Breast epithelium (tissue), 4 donors: ENCODE measurements around the gene MAU2. TPM values are rescaled to one million over a fixed set of nuclear protein-coding genes. Genes with fewer than 3 reads are reported as not detected.

ENCODE experiments used
- DNase-seq, 2 donors: peaks; one replicate each; pipeline ENCODE4 v3.0.0-alpha.2; 2019; ENCODE audit warnings: low spot score in 2 of 2
- H3K27ac ChIP-seq, 2 donors: fragments of 200-600 bp; sonication (generic) in 1 of 2; one replicate each; pipeline ENCODE4 v1.5.1; 2016 to 2019; ENCODE audit warnings: mild to moderate bottlenecking in 1 of 2
- H3K27me3 ChIP-seq, 2 donors: fragments of 200-600 bp; sonication (generic) in 1 of 2; one replicate each; pipeline versions ENCODE4 v1.5.1 to v1.6.0; 2017 to 2019; ENCODE audit warnings: control low read depth in 1 of 2, mild to moderate bottlenecking in 1 of 2
- H3K36me3 ChIP-seq: fragments of 200-600 bp; one replicate; pipeline ENCODE4 v1.5.1; 2019
- H3K4me1 ChIP-seq, 2 donors: fragments of 200-600 bp; sonication (generic); one replicate each; pipeline ENCODE4 v1.5.1; 2016 to 2019; ENCODE audit warnings: control low read depth in 1 of 2
- H3K4me3 ChIP-seq, 3 donors: fragments of 200-600 bp; sonication (generic); 1 replicate in 2 of 3; 2 replicates in 1 of 3; pipeline ENCODE4 v1.5.1; 2016 to 2019; ENCODE audit warnings: mild to moderate bottlenecking in 3 of 3, moderate library complexity in 2 of 3
- H3K9me3 ChIP-seq, 2 donors: fragments of 200-600 bp; sonication (generic) in 1 of 2; one replicate each; pipeline ENCODE4 v1.5.1; 2016 to 2019; ENCODE audit warnings: control low read depth in 1 of 2
- POLR2A ChIP-seq: fragments of 450-650 bp; IDR thresholded peaks from one replicate; pipeline ENCODE4 v1.6.1; 2016; ENCODE audit warnings: antibody characterized with exemption, mild to moderate bottlenecking, moderate library complexity
- POLR2AphosphoS5 ChIP-seq, 3 donors: sonication (generic); formaldehyde crosslinking; IDR thresholded peaks; one replicate each; pipeline ENCODE4 v1.6.1; 2017; ENCODE audit warnings: antibody characterized with exemption in 3 of 3
- intact Hi-C: fragments of 100-400 bp; cut with DNase I; formaldehyde crosslinking; loops from one replicate; pipeline ENCODE4 v1.15.1; 2023; ENCODE audit warnings: low total_unique reads
- total RNA-seq, 3 donors: library from RNA; depleted of rRNA; stranded (reverse); fragments of >200 nt; gene quantifications; one replicate each; pipeline ENCODE4 v1.1.0, GENCODE V29; 2016
- TF ChIP-seq, protein P1 (sequence below), 3 donors: fragments of 450-650 bp; IDR thresholded peaks; one replicate each; pipeline ENCODE4 v1.5.1; 2016 to 2017; ENCODE audit warnings: antibody characterized with exemption in 3 of 3, mild to moderate bottlenecking in 3 of 3, moderate library complexity in 3 of 3

The MAU2 gene
- total RNA-seq, 3 donors from 2014 or later, result 33.4 to 59.4 (median 53.1) TPM

DNA sequence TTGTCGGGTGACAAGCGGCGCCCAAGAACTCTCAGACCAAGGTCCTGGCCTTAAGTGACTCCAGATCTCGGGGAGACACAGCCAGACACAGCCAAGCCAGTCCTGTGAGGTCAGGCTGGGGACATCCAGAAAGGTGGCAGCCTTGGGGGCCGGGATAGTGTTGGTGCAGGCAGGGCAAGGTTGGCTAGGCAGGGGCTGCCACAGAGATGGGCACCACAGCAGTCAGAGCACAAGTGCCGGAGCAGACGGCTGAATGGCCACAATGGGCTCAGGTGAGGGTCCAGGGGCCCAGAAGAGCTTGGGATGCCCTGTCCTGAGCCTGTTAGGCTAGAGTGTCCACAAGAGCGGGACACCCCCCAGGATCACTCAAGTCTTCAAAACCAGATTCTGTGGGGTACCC, 32.2 kb downstream of the MAU2 start:
- no peaks in the 10 kb centered on the region for H3K9me3 ChIP-seq
- DNase-seq, result no peak
- H3K27ac ChIP-seq, result no peak overlapping the region
- H3K27me3 ChIP-seq, result no peaks in the 10 kb centered on the region
- TF ChIP-seq POLR2AphosphoS5 (IDR thresholded peaks at IDR 0.05) (no peak), POLR2A (no peak)
- TF ChIP-seq, protein P1, sequence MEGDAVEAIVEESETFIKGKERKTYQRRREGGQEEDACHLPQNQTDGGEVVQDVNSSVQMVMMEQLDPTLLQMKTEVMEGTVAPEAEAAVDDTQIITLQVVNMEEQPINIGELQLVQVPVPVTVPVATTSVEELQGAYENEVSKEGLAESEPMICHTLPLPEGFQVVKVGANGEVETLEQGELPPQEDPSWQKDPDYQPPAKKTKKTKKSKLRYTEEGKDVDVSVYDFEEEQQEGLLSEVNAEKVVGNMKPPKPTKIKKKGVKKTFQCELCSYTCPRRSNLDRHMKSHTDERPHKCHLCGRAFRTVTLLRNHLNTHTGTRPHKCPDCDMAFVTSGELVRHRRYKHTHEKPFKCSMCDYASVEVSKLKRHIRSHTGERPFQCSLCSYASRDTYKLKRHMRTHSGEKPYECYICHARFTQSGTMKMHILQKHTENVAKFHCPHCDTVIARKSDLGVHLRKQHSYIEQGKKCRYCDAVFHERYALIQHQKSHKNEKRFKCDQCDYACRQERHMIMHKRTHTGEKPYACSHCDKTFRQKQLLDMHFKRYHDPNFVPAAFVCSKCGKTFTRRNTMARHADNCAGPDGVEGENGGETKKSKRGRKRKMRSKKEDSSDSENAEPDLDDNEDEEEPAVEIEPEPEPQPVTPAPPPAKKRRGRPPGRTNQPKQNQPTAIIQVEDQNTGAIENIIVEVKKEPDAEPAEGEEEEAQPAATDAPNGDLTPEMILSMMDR (IDR thresholded peaks at IDR 0.05), result no peak
- H3K36me3 ChIP-seq, result peaks cover 9% of the 10 kb centered on the region
- intact Hi-C loops, result no loop called here
- no peaks in the 10 kb centered on the region for H3K4me1 ChIP-seq
- H3K4me3 ChIP-seq, result no peak overlapping the region

DNA sequence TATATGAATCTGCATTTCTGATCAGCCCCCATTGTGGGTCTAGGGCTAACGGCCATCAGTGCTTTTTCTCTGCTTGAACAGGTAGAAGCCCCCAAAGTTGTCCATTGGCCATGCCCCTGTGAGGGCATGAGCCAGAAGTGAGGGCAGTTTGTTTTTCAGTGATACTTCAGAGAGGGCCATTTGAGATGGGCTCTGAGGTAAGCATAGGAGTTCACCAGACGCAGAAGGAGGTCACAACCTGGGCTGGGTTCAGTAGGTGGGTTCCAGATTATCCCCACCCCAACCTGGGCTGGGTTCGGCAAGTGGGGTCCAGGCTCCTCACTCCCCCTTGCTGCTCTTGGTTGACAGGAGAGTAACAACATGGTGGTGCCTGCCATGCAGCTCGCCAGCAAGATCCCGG, 33.4 kb downstream of the MAU2 start:
- Histone ChIP-seq H3K27me3 (no peaks in the 10 kb centered on the region), H3K4me3 (no peak overlapping the region), H3K4me1 (no peaks in the 10 kb centered on the region), H3K36me3 (peaks cover 9% of the 10 kb centered on the region), H3K27ac (no peak overlapping the region), H3K9me3 (no peaks in the 10 kb centered on the region)
- no peak for TF ChIP-seq POLR2A
- TF ChIP-seq, protein P1 (IDR thresholded peaks at IDR 0.05), result no peak
- no peak for TF ChIP-seq POLR2AphosphoS5 (IDR thresholded peaks at IDR 0.05)
- intact Hi-C loops, result no loop called here
- no peak for DNase-seq

DNA sequence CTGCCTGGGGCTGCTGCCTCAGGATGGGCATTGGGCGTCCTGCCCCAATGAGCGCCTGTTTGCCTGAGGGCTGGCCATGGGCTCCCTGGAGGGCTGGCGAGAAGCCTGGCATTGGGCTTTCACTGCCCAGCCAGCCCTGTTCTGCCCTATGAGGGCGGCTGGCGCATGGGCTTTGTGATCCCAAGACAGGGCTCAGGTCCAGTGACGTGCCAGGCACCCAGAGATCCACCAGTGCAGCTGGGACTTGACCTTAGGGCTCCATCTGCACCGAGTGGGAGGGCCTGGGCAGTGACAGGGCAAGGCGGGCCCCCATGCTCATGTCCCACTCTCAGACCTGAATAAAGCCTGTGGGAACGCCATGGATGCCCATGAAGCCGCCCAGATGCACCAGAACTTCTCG, 34.3 kb downstream of the MAU2 start:
- no peak overlapping the region for H3K4me3 ChIP-seq
- H3K9me3 ChIP-seq, result no peaks in the 10 kb centered on the region
- no peak overlapping the region for H3K27ac ChIP-seq
- H3K36me3 ChIP-seq, result peaks cover 9% of the 10 kb centered on the region
- H3K27me3 ChIP-seq, result no peaks in the 10 kb centered on the region
- H3K4me1 ChIP-seq, result no peaks in the 10 kb centered on the region
- intact Hi-C loops, result no loop called here
- DNase-seq, result no peak
- TF ChIP-seq POLR2AphosphoS5 (IDR thresholded peaks at IDR 0.05) (no peak), POLR2A (no peak)
- TF ChIP-seq, protein P1 (IDR thresholded peaks at IDR 0.05), result no peak

DNA sequence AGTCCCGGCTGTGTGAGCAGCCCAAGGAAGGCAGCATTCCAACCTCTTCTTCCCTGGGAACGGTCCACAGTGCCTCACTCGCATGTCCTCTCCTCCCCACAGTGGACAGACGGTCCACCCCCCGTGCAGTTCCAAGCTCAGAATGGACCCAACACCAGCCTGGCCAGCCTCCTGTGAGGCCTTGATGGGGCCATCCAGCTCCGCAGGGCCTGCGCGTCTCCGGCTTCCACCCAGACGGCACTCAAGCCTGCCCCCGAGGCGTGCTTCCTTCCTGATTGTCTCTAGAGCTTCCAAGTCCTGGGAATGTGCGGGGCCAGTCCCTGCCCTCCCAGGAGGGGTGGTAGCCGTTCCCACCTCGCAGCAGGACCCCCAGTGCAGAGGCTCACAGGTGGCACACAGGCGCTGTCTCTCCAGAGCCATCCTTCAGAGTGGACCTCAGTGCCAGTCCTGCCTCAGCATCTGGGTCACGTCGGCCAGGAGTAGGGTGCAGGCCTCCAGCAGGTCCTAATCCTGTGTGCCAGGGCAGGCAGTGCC, 35.0 kb downstream of the MAU2 start:
- H3K4me3 ChIP-seq, result no peak overlapping the region
- DNase-seq, result no peak
- no peaks in the 10 kb centered on the region for H3K27me3 ChIP-seq
- intact Hi-C loops, result no loop called here
- no peaks in the 10 kb centered on the region for H3K4me1 ChIP-seq
- no peak overlapping the region for H3K27ac ChIP-seq
- no peak for TF ChIP-seq POLR2A
- TF ChIP-seq POLR2AphosphoS5 (IDR thresholded peaks at IDR 0.05), result no peak
- TF ChIP-seq, protein P1 (IDR thresholded peaks at IDR 0.05), result no peak
- peaks cover 9% of the 10 kb centered on the region for H3K36me3 ChIP-seq
- H3K9me3 ChIP-seq, result no peaks in the 10 kb centered on the region

DNA sequence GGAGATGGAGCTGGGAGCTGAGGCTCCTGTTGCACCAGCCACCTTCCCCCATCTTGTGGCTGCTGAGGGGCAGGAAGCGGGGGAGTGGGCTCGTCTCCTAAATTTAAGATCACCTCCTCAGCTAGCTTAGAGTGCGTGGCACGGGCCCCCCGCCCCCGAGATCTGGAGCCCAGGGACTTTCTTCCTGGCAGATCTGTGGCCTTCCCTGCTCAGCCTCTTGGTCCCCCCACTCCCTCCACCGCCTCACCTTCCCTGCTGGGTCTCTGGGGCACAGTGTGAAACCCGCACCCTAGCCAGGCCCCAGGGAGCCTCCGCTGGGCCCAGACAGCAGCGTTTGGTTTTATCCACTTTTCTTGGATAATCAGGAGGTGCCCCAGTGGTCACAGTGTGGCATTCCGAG, 35.9 kb downstream of the MAU2 start:
- Histone ChIP-seq H3K9me3 (no peaks in the 10 kb centered on the region), H3K4me1 (no peaks in the 10 kb centered on the region), H3K27ac (no peak overlapping the region), H3K4me3 (no peak overlapping the region), H3K36me3 (peaks cover 9% of the 10 kb centered on the region), H3K27me3 (no peaks in the 10 kb centered on the region)
- no peak for TF ChIP-seq POLR2AphosphoS5 (IDR thresholded peaks at IDR 0.05)
- TF ChIP-seq, protein P1 (IDR thresholded peaks at IDR 0.05), result no peak
- TF ChIP-seq POLR2A, result no peak
- DNase-seq, result no peak
- intact Hi-C loops, result no loop called here
